ENCODE measurements around the gene OAF. TPM values are rescaled to one million over a fixed set of nuclear protein-coding genes. Genes with fewer than 3 reads are reported as not detected.

Gene OAF
- total RNA-seq, 1 experiment from 2014 or later: 32.3 TPM

DNA sequence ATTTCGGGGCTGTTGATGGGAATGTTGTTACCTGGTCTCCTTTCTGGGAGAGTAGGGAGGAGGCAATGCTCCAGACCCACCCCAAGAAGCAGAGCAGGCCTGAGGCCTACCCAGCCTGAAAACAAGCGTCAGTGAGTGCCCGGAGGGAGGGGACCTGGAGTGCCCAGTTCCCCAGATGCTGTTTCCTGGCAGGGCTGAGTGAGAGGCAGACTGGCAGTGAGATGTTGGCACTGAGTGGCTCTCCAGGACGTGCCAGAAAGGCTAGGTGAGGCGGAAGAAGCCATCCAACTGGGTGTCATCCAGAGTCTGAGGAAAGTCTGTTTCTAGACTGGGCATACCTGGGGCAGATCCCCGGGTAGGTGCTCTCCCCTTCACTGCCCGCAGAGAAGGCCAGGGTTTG, 30.4 kb downstream of the OAF start:
- Histone ChIP-seq H3K9ac (ENCODE audit: low read length) (no peak overlapping the region), H3K79me2 (ENCODE audit: insufficient read depth, low read length) (no peaks in the 10 kb centered on the region), H3K27ac (ENCODE audit: low read depth, low read length) (no peak overlapping the region), H3K4me1 (ENCODE audit: control insufficient read depth in 1 of 2, insufficient read depth in 2 of 2, low read length in 2 of 2) (no peaks in the 10 kb centered on the region), H3K9me2 (ENCODE audit: insufficient read depth) (no peaks in the 10 kb centered on the region), H3K4me2 (ENCODE audit: low read length) (no peak overlapping the region), H3K4me3 (replicated peaks in 1 of 2; ENCODE audit: low read depth in 1 of 2, low read length in 2 of 2) (no peak overlapping the region), H3K9me3 (ENCODE audit: control insufficient read depth in 1 of 2, insufficient read depth in 1 of 2, low read depth in 1 of 2, low read length in 2 of 2) (no peaks in the 10 kb centered on the region), H3K27me3 (ENCODE audit: insufficient read depth, low read length) (peaks cover 5% of the 10 kb centered on the region; the same call in 1 of the 2 replicates), H4K20me1 (ENCODE audit: insufficient read depth) (no peaks in the 10 kb centered on the region), H3K36me3 (ENCODE audit: control insufficient read depth in 1 of 2, insufficient read depth in 2 of 2, low read length in 2 of 2) (no peaks in the 10 kb centered on the region), H2AFZ (ENCODE audit: low read depth, low read length, poor library complexity, severe bottlenecking) (no peak overlapping the region)
- TF ChIP-seq EZH2phosphoT487 (IDR thresholded peaks at IDR 0.05; ENCODE audit: borderline replicate concordance): no peak
- no peak for TF ChIP-seq SRF (IDR thresholded peaks at IDR 0.05; ENCODE audit: low read depth)
- TF ChIP-seq JUND (IDR thresholded peaks at IDR 0.05): no peak
- TF ChIP-seq ZFX (IDR thresholded peaks at IDR 0.05): no peak
- no peak for TF ChIP-seq ZNF274 (IDR thresholded peaks at IDR 0.05; ENCODE audit: low read depth, low read length)
- no peak for TF ChIP-seq EZH2 (IDR thresholded peaks at IDR 0.05)
- TF ChIP-seq, protein P1, sequence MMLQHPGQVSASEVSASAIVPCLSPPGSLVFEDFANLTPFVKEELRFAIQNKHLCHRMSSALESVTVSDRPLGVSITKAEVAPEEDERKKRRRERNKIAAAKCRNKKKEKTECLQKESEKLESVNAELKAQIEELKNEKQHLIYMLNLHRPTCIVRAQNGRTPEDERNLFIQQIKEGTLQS (IDR thresholded peaks at IDR 0.05): no peak
- no peak for TF ChIP-seq SP1 (IDR thresholded peaks at IDR 0.05; ENCODE audit: low read depth)
- TF ChIP-seq POLR2A (IDR thresholded peaks at IDR 0.05; ENCODE audit: borderline replicate concordance, extremely low read depth, insufficient read depth, insufficient read length): no peak
- no peak for TF ChIP-seq CEBPB (IDR thresholded peaks at IDR 0.05; ENCODE audit: low read depth)
- TF ChIP-seq, protein P2, sequence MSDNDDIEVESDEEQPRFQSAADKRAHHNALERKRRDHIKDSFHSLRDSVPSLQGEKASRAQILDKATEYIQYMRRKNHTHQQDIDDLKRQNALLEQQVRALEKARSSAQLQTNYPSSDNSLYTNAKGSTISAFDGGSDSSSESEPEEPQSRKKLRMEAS (IDR thresholded peaks at IDR 0.05): no peak
- TF ChIP-seq RAD21 (IDR thresholded peaks at IDR 0.05; ENCODE audit: low read depth): no peak
- TF ChIP-seq, protein P3, sequence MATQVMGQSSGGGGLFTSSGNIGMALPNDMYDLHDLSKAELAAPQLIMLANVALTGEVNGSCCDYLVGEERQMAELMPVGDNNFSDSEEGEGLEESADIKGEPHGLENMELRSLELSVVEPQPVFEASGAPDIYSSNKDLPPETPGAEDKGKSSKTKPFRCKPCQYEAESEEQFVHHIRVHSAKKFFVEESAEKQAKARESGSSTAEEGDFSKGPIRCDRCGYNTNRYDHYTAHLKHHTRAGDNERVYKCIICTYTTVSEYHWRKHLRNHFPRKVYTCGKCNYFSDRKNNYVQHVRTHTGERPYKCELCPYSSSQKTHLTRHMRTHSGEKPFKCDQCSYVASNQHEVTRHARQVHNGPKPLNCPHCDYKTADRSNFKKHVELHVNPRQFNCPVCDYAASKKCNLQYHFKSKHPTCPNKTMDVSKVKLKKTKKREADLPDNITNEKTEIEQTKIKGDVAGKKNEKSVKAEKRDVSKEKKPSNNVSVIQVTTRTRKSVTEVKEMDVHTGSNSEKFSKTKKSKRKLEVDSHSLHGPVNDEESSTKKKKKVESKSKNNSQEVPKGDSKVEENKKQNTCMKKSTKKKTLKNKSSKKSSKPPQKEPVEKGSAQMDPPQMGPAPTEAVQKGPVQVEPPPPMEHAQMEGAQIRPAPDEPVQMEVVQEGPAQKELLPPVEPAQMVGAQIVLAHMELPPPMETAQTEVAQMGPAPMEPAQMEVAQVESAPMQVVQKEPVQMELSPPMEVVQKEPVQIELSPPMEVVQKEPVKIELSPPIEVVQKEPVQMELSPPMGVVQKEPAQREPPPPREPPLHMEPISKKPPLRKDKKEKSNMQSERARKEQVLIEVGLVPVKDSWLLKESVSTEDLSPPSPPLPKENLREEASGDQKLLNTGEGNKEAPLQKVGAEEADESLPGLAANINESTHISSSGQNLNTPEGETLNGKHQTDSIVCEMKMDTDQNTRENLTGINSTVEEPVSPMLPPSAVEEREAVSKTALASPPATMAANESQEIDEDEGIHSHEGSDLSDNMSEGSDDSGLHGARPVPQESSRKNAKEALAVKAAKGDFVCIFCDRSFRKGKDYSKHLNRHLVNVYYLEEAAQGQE (IDR thresholded peaks at IDR 0.05; ENCODE audit: low read depth): no peak
- TF ChIP-seq YY1 (IDR thresholded peaks at IDR 0.05; ENCODE audit: extremely low read depth, insufficient replicate concordance, low read depth, low read length): no peak
- TF ChIP-seq, protein P4, sequence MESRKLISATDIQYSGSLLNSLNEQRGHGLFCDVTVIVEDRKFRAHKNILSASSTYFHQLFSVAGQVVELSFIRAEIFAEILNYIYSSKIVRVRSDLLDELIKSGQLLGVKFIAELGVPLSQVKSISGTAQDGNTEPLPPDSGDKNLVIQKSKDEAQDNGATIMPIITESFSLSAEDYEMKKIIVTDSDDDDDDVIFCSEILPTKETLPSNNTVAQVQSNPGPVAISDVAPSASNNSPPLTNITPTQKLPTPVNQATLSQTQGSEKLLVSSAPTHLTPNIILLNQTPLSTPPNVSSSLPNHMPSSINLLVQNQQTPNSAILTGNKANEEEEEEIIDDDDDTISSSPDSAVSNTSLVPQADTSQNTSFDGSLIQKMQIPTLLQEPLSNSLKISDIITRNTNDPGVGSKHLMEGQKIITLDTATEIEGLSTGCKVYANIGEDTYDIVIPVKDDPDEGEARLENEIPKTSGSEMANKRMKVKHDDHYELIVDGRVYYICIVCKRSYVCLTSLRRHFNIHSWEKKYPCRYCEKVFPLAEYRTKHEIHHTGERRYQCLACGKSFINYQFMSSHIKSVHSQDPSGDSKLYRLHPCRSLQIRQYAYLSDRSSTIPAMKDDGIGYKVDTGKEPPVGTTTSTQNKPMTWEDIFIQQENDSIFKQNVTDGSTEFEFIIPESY (IDR thresholded peaks at IDR 0.05; ENCODE audit: extremely low read depth, insufficient replicate concordance, low read length): no peak
- TF ChIP-seq SIN3A (IDR thresholded peaks at IDR 0.05; ENCODE audit: low read depth): no peak
- no peak for TF ChIP-seq FOSL1 (IDR thresholded peaks at IDR 0.05; ENCODE audit: low read depth)
- TF ChIP-seq, protein P5, sequence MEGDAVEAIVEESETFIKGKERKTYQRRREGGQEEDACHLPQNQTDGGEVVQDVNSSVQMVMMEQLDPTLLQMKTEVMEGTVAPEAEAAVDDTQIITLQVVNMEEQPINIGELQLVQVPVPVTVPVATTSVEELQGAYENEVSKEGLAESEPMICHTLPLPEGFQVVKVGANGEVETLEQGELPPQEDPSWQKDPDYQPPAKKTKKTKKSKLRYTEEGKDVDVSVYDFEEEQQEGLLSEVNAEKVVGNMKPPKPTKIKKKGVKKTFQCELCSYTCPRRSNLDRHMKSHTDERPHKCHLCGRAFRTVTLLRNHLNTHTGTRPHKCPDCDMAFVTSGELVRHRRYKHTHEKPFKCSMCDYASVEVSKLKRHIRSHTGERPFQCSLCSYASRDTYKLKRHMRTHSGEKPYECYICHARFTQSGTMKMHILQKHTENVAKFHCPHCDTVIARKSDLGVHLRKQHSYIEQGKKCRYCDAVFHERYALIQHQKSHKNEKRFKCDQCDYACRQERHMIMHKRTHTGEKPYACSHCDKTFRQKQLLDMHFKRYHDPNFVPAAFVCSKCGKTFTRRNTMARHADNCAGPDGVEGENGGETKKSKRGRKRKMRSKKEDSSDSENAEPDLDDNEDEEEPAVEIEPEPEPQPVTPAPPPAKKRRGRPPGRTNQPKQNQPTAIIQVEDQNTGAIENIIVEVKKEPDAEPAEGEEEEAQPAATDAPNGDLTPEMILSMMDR (IDR thresholded peaks at IDR 0.05 in 2 of 3, conservative IDR thresholded peaks at IDR 0.05 in 1 of 3; ENCODE audit: borderline replicate concordance in 1 of 3, insufficient read depth in 1 of 3, low read depth in 2 of 3, low read length in 2 of 3): no peak
- no TSS peak for BruUV-seq (replicated peaks)
- DNase-seq (ENCODE audit: low read depth, low spot score) (no peak), ATAC-seq (no peak)
- RAD21 ChIA-PET (ENCODE audit: low non-redundant PET in 1 of 2, low total read pairs in 2 of 2, uncharacterized antibody in 2 of 2, unreplicated experiment in 2 of 2): no interaction called here
- intact Hi-C loops (cut with micrococcal nuclease): no loop called here
- POLR2A ChIA-PET: no interaction called here
- CTCF ChIA-PET: no interaction called here

Measured in HCT116 (cell line).